Upper lobe of left lung (tissue), 4 donors: ENCODE data around the gene NRXN3.
"Not testable (repeated sequence)": the region's sequence is repeated elsewhere in the genome, so short reads cannot be mapped to it uniquely, and the experiment has no call there.

Experiments
- CTCF ChIP-seq, 6 experiments: fragments of 450-650 bp in 4 of 6; fragments of 200-600 bp in 2 of 6; sonication (generic) in 2 of 6; IDR thresholded peaks; one replicate each; pipeline ENCODE4 v1.5.1; 2016 to 2019; ENCODE audit warnings: antibody characterized with exemption in 6 of 6
- POLR2AphosphoS5 ChIP-seq, 2 donors: sonication (generic); formaldehyde crosslinking; IDR thresholded peaks; one replicate each; pipeline ENCODE4 v1.5.1; 2017; ENCODE audit warnings: antibody characterized with exemption in 2 of 2

- TF ChIP-seq POLR2AphosphoS5, CTCF (IDR thresholded peaks at IDR 0.05): not testable (repeated sequence)
Measured at GRCh38 chr14:79110564-79110963, 940.4 kb downstream of the NRXN3 start.
